Glomerular visceral epithelial cell (primary cell): Measurements from ENCODE around the gene CYB5A.
"Not testable (repeated sequence)": the region's sequence is repeated elsewhere in the genome, so short reads cannot be mapped to it uniquely, and the experiment has no call there.

ENCODE experiments used
- DNase-seq: peaks from one replicate; pipeline ENCODE4 v3.0.0-alpha.2; 2016; ENCODE audit errors: extremely low spot score

Gene CYB5A

DNA sequence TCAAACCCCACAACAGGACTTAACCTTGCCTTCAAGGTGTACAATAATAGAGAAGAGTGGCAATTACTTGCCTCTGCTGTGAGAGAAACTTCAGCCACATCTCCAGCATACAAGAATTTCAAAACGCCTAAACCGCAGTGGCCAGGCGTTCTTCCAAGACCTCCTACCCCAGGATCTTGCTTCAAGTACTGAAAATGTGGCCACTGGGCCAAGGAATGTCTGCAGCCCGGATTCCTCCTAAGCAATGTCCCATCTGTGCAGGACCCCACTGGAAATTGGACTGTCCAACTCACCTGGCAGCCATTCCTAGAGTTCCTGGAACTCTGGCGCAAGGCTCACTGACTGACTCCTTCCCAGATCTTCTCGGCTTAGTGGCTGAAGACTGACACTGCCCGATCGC, 2.8 kb upstream of the CYB5A start:
- DNase-seq: no peak

DNA sequence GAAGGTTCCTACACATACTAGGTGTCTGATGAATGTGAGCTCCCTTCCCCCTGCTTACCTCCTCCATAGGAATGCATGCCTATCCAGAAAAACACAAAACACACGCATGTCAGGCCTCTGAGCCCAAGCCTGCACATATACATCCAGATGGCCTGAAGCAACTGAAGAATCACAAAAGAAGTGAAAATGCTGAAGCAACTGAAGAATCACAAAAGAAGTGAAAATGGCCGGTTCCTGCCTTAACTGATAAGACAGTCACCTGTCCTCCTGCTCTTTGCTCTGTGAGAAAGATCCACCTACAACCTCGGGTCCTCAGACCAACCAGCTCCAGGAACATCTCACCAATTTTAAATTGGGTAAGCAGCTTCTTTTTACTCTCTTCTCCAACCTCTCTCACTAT, 1.2 kb upstream of the CYB5A start:
- DNase-seq: not testable (repeated sequence)

DNA sequence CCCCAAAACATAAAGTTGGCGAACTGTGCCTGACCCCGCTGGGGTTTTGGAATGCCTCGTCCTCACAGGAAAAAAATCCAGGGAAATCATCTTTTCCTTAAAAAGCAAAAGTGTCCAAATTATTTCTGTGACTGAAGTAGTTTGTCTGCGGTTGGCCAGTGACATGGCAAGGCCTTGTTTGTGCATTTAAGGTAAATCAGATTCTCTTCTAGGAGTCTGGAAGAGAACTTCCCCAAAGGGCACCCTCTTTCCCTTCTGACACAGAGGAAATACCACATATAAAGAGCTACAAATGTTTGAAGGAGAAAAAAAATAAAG, 737 bp upstream of the CYB5A start:
- DNase-seq: no peak

DNA sequence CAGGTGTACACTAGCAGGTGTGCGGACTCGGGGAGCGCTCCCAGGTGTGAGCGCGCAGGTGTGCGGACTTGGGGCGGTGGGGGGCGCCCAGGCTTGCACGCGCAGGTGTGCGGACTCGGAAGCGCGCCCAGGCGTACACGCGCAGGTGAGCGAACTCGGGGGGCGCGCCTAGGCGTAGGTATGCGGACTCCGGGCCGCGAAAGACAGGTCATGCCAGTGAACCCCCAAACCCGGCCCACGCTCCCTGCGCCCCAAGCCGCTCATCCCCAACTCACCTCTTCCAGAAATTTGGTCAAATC, 342 bp downstream of the CYB5A start:
- DNase-seq: no peak

DNA sequence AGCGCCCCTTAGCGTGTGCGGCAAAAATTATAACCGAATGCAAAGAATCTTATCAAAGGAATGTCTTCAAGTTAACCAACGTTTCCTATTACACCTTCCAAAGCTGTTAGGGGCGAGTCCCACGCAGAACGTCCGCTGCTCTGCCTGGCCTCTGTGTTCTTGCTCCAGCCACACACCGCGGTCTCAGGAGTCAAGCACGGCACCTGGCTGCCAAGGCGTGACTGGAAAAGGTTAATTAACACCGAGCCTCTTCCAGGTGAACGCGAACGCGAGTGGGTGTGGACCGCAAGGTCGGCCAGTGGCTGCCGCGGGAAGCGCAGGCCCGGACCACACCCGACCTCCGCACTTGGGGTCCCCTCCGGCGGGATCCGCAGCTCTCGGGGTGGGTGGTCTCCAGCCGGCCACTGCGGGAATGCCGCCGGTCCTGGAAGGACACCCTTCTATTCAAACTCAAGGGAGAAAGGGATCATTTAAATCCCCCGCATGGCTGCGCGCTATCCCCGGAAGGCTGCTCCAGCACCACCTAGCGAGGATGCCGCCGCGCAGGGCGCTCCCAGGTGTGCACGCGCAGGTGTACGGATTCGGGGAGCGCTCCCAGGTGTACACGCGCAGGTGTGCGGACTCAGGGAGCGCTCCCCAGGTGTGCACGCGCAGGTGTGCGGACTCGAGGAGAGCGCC, 830 bp downstream of the CYB5A start:
- no peak for DNase-seq

DNA sequence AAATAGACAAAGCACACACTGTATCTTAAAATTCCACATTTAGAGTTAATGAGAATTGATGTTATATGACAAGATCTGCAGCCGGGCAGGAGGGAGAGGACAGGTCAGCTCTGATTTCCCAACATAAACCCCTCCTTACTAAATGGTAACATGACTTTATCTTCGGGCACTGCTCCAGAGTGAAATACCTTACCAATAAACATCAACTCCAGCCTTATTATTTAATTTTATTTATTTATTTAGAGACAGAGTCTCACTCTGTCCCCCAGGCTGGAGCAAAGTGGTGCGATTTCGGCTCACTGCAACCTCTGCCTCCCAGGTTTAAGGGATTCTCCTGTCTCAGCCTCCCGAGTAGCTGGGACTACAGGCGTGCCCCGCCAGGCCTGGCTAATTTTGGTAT, 1.7 kb downstream of the CYB5A start:
- no peak for DNase-seq

DNA sequence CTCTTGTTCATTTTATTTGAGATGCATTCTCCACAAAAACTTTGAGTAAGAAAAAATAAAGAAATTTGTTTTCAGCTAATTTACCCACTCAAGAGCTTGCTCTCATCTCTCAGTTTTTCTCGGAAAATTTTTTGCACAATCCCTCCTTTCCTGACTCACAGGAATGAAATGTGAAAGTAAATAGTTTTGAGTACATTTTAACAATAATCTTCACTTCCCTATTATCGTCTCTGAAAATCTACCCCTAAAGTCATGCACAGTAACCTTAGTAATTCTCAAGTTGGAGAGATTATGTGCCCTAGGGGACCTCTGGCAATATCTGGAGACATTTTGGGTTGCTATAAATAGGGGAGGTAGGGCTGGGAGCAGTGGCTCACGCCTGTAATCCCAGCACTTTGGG, 2.6 kb downstream of the CYB5A start:
- no peak for DNase-seq

DNA sequence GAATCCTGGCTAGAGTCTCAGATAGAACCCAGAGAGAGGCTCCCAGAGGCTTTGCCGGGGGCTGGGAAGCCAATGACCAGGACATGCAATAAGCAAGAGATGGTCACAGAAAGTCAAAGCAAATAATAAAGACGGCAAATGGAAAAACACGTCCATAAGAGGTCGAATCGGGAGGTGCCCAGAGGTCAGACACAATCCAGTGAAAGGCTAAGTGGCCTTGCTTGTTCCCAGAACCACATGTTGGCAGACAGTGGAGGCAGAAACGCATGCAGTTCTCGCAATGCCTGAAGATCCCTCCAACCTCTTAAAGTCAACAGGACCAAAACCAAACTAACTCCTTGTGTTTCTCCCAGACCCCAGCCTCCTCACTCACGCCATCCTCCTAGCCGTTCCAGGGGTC, 3.0 kb downstream of the CYB5A start:
- DNase-seq: no peak

DNA sequence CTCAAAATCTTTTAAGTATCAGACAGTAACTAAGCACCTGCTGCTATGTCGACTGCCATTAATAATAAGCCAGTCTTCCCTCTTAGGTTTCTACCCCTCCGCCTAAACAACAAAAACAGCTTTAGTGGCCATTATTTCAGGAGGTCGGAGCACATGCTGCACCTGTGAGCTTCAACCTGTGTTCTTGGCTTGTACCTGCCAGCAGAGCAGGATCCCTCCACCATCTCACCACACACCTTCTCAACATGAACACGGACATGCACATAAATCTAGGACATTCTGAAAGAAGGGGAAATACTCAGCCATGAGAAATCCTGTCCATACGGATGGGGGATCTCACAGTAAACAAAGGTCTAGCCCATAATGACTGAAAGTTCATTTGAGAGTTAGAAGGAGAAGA, 3.7 kb downstream of the CYB5A start:
- no peak for DNase-seq

DNA sequence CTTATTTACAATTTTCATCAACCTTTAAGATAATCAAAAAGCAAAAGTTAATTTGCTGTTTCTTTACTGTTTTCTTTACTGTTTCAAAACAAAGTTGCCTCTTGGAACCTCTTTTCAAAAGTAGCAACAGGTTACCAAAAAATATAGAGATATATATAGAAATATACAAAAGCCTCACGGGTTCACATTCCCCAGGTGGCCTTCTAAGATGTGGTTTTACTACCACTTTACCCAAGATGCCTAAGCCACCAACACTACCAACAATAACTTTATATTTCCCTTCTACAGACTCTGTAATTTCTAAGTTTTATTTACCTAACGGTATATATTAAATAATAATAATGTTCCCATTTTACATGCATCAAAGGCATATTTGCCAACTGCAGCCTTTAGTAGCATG, 4.9 kb downstream of the CYB5A start:
- DNase-seq: no peak

DNA sequence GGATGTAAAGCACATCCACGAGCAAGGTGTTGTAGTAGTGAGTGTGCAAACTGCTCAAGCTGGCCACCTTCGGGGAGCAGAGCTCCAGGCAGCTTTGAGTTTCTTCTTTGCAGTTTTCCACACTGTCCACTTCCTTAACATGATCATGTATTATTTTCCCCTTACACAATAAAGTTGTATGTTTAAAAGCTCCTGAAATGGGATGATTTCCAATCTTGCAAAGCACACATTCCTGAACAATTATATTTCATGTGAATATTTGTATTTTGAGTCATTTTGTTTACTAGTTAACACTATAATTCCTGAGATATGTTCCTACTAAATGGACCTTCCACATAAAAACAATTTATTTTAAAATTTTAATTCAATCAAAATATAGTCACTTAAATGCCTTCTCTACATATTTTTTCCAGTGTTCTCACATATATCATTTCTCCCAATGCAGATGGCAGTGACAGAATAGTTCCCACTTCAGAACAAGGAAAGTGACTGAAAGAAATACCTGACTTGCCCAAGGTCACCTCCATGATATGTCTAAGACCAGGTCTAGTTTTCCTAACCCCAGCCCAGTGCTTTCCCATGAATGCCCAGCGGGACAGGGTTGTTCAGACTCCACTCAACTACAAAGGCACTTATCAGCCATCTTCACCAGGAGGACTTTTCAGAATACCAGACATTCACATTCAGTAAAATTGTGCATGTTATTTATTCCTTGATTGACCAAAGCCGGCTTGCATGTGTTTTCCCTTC, 5.5 kb downstream of the CYB5A start:
- DNase-seq: no peak

DNA sequence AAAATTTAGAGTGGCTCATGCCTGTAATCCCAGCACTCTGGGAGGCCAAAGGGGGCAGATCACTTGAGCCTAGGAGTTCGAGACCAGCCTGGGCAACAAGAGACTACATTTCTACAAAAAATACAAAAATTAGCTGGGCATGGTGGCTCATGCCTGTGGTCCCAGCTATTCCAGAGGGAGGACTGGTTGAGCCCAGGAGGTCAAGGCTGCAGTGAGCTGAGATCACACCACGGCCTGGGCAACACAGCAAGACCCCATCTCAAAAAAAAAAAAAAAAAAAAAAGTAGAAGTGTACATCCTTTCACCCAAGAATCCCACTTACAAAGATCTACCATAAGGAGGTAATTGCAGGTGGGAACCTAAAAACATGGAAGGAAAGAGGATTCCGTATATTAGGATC, 6.2 kb downstream of the CYB5A start:
- DNase-seq: not testable (repeated sequence)

DNA sequence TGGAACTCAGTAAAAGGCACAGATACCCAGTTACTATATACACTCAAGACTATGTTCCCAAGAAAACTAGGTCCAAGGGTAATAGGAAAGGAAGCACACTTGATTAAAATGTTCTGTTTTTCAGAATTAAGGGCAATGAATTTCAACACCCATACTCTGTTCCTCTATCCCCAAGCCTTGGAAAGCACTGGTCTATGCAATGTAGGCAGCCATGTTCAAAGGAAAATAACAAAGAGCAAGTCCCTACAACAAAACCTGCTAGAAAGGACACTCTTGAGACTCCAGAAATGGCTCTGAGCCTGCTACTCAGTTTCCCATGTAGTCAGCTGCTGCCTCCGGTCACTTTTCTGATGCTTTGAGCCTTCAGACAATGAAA, 6.8 kb downstream of the CYB5A start:
- DNase-seq: no peak

DNA sequence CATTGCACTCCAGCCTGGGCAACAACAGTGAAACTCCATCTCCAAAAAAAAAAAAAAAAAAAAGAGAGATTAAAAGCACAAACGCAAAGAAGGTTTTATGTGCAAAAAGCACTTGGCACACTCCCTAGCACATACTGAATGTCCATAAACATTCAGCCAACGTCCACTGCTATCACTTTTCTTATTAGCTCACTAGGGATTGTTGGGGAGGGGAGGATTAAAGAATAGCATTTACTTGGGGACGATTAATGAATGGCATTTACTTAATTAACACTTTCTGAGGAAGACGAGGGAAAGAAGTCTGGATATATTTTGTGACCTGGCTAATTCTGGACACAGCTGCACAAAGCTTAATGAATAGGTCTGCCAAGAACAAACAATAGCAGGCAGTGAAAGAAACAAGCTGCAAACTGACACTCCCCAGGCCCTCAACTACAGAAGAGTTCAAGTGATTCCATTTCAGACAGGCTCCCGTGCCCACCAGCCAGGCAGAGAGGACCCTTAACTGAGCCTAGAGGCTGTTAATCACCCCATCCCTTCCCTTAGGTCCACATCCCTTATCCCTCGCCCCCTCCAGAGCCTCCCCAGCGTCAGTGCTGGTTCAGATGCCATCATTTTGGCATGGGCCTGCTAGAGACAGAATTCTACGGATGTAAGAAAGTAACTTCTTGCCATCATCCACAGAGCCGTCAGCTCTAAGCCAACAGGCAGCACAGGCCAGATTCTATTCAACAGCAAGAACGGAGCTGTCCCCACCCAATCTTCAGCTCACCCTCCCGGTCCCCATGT, 7.4 kb downstream of the CYB5A start:
- no peak for DNase-seq

DNA sequence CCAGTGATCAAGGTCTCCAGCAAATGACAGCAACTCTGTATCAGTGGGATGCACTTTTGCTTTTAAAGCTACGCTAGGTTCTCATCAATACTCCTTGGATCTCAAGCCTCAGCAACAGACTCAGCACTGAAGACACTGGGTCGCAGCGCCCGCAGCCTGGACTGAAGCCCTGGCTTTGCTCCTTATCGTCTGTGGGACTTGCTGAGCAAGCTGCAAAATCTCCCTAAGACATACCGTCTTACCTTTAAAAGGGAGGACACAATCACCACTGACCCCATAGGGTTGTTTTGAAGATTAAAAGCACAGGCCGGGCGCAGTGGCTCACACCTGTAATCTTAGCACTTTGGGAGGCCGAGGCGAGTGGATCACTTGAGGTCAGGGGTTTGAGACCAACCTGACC, 8.1 kb downstream of the CYB5A start:
- no peak for DNase-seq

DNA sequence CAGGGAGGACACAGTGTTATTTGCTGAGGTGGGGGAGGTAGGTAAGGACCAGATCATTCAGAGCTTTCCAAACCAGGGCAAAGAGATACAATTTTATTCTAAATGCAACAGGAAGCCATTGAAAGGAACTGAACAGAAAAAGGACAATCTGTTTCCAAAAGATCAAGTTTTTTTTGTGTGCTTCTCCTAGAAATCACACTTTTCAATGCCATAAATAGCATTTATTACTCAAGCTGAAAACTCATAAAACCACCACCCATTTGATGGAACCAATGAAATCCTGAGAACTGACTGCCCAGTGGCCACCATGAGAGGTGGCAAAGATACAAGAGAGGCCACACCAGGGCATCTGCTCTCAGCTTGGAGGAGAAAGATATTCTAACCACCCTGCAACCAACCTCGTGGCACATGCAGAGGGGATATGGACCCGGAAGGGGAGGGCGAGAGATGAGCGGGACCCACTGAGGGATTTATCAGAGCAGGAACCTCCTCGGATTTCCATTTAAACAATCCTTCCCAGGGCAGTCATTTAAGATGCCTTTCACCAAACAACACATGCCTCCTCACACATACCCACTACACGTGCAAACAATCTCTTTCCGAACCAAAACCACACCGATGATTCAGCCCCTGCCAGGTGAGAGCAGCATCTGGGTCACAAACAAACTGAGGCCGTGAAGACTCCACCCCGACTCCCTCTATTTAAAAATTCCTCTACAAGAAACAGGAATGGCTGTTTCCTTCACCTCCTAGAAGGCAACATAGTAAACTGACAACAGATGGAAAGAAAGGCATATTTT, 8.8 kb downstream of the CYB5A start:
- DNase-seq: no peak

DNA sequence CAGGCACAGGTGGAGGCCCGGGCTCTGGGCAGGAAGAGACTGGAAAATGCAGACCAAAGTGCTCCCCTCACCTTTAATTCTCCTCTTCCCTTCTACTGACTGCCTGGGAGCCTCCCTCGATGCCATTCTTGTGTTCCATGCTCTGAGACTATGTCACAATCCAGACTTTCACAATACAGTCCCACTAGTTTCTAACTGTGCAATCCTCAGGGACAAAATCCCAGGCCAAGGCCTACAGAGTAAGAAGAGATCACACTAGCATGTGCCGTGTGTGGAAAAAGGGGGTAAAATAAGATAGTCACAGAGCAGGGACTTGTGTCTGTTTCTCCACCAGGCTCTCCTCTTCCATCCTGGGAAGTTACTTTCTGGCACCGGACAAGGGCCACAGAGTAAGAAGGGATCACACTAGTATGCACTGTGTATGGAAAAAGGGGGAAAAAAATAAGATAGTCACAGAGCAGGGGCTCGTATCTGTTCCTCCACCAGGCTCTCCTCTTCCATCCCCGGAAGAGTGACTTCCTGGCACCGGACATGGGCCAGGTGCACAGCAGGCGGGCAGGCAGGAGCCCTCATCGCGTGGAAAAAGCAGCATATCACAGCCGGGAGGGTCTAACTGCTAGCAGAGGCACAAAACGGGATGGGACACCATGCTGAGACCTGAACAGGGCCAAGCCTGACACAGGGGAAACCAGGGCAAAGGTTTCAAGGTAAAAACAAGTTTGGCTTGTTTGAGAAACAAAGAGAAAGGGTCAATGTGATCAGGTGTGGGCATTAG, 9.6 kb downstream of the CYB5A start:
- DNase-seq: no peak

DNA sequence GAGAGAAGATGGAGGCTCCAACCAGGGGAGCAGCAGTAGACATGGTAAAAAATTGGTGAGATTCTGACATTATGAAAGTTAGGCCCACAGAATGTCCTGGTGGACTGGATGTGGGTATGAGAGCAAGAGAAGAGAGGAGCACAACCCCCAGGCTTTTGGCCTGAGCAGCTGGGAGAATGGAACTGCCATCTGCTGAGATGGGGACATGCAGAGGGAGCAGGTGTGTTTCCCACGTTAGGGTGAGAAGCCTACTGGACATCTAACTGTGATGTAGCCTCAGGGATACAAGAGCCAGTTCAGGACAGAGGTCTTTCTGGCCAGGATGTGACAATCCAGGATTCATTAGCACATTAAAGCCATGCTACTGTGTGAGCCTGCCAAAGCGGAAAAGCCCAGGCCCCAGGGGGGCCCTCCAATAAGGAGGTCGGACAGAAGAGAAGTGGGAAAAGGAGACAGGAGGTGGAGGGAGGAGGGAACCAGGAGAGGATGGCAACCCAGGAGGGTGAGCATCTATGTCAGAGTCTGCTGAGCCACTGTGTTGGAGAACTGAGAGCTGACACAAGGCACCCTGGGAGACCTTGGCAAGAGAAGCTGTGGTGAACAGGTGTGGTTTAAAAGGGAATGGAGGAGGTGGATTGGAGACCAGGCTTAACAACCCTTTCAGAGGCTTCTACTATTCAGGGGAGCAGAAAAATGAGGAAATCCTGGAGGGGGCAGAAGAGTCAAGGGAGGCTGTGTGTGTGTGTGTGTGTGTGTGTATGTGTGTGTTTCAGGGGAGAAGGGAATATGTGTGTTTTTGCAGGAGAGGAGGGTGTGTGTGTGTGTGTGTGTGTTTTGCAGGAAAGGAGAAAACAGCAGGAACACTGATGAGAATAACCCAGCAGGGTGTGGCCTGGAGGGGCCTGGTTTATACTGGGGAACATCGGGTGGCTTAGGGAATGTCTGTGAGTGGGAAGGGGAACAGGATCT, 10.5 kb downstream of the CYB5A start:
- no peak for DNase-seq

DNA sequence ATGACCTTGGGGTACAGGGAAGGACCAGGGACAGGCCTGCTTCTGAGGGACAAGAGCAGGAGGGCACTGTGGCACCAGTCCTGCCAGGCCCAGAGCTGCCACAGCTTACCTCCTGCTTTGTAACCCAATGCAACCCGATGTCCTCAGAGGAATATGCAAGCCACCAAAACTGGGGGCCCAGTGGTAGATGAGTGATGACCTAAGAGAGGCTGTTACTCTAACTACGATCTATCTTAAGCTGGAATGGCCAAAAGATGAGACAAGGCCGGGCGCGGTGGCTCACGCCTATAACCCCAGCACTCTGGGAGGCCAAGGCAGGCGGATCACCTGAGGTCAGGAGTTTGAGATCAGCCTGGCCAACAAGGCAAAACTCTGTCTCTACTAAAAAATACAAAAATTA, 12.8 kb downstream of the CYB5A start:
- DNase-seq: no peak

DNA sequence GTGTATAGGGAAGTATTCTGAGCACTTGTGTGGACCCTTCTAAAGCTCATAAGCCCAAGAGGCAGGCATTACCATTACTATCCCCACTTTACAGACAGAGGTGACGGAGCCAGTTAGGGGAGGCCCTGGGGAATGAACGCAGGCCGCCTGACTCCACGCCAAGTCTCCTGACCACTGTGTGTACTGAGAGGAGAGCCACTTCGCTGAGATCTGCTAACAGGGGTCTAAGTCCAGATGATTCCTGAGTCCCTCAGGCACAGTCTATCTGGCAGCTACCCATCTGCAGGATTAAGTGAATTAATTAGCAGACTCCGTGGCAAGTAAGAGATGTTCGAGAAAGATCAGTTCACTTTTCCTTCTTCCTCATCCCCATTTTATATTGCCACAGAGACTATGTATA, 13.7 kb downstream of the CYB5A start:
- no peak for DNase-seq

DNA sequence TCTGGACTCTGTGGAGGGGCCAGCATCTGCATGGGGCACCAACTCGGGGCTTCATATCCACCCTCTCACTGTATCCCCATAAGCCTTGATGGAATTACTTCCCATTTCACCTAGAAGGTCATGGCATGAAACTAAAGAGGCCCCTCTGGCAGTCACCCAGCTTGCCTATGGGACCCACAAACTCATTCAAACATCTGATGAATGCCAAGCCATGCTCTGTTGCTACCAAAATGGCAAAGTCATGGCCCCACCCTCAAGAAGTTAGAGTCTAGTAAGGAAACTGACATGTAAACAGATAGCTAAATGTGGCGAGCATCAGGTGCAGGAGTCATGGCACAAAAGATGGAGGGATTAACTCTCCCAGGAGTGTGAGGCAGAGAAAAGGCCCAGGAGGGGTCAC, 14.5 kb downstream of the CYB5A start:
- no peak for DNase-seq
